Right ventricle myocardium inferior (tissue), 1 donor: ENCODE data around the gene SLC6A12. TPM values are rescaled to one million over a fixed set of nuclear protein-coding genes. Genes with fewer than 3 reads are reported as not detected.
"Not testable (repeated sequence)": the region's sequence is repeated elsewhere in the genome, so short reads cannot be mapped to it uniquely, and the experiment has no call there.

Experiments
- ATAC-seq: fragments of 200-7000 bp; cut with Tn5 transposase; one replicate; pipeline ENCODE4 v1.9.1; 2020; ENCODE audit warnings: mild to moderate bottlenecking, moderate library complexity
- DNase-seq: peaks from one replicate; pipeline ENCODE4 v3.0.0; 2021; ENCODE audit errors: missing footprints
- intact Hi-C: fragments of 100-400 bp; cut with DNase I; formaldehyde crosslinking; loops from one replicate; pipeline ENCODE4 v1.11.0; 2022
- total RNA-seq: library from RNA; stranded (reverse); fragmentation: NEBNext Ultra II Directional; extraction: Animal tissue kit (Norgen Biotek cat#: 25700); gene quantifications from one replicate; pipeline ENCODE4 v1.2.1, GENCODE V29; 2021
- donor health status: DM: no; HTN: yes; CAD: no; lungs with severe emphysema.

Gene SLC6A12
- total RNA-seq, 1 donor from 2014 or later: 0.68 TPM

GRCh38 chr12:237026-237815, 23.3 kb upstream of the SLC6A12 start:
- no peak for DNase-seq
- intact Hi-C loops: no loop called here
- ATAC-seq: no peak

- intact Hi-C loops: no loop called here
- DNase-seq (no peak), ATAC-seq (no peak)
These were observed 22.5 kb upstream of the SLC6A12 start for GRCh38 chr12:236445-236844.

- intact Hi-C loops, DNase-seq, ATAC-seq: not testable (repeated sequence)
These were observed 22.0 kb upstream of the SLC6A12 start for GRCh38 chr12:235967-236366.

GRCh38 chr12:234891-235415, 21.0 kb upstream of the SLC6A12 start:
- intact Hi-C loops: no loop called here
- ATAC-seq: no peak
- DNase-seq: no peak

- no peak for ATAC-seq
These were observed 20.1 kb upstream of the SLC6A12 start for GRCh38 chr12:234019-234418.

GRCh38 chr12:233615-233968, 19.6 kb upstream of the SLC6A12 start:
- no peak for ATAC-seq
- intact Hi-C loops: no loop called here
- no peak for DNase-seq

More at GRCh38 chr12:234019-234418, 20.1 kb upstream of the SLC6A12 start:
- intact Hi-C loops: no loop called here
- DNase-seq: no peak

GRCh38 chr12:232731-233614, 19.0 kb upstream of the SLC6A12 start:
- intact Hi-C loops: no loop called here
- DNase-seq: no peak
- peak; percentile 42 for ATAC-seq

GRCh38 chr12:230925-231671, 17.1 kb upstream of the SLC6A12 start:
- no peak for DNase-seq
- intact Hi-C loops: no loop called here
- ATAC-seq: no peak

GRCh38 chr12:229441-230191, 15.7 kb upstream of the SLC6A12 start:
- ATAC-seq (no peak), DNase-seq (no peak)
- intact Hi-C loops: no loop called here

- DNase-seq: no peak
- intact Hi-C loops: no loop called here
- ATAC-seq: no peak
These were observed 14.9 kb upstream of the SLC6A12 start for GRCh38 chr12:228846-229200.

- intact Hi-C loops: no loop called here
- ATAC-seq (no peak), DNase-seq (no peak)
These were observed 14.2 kb upstream of the SLC6A12 start for GRCh38 chr12:227923-228845.

- ATAC-seq (no peak), DNase-seq (no peak)
- intact Hi-C loops: no loop called here
These were observed 13.4 kb upstream of the SLC6A12 start for GRCh38 chr12:227286-227915.

- no peak for DNase-seq
- no peak for ATAC-seq
- intact Hi-C loops: no loop called here
These were observed 12.4 kb upstream of the SLC6A12 start for GRCh38 chr12:226401-226800.

GRCh38 chr12:225012-225411, 11.1 kb upstream of the SLC6A12 start:
- no peak for DNase-seq
- no peak for ATAC-seq
- intact Hi-C loops: no loop called here

- ATAC-seq: no peak
- intact Hi-C loops: no loop called here
- DNase-seq: no peak
These were observed 10.4 kb upstream of the SLC6A12 start for GRCh38 chr12:224330-224729.

- ATAC-seq (no peak), DNase-seq (no peak)
- intact Hi-C loops: no loop called here
These were observed 9.9 kb upstream of the SLC6A12 start for GRCh38 chr12:223841-224240.

GRCh38 chr12:221736-222135, 7.8 kb upstream of the SLC6A12 start:
- ATAC-seq (no peak), DNase-seq (no peak)
- intact Hi-C loops: no loop called here
